ENCODE measurements around the gene CCDC6. TPM values are rescaled to one million over a fixed set of nuclear protein-coding genes. Genes with fewer than 3 reads are reported as not detected.
"Not testable (repeated sequence)": the region's sequence is repeated elsewhere in the genome, so short reads cannot be mapped to it uniquely, and the experiment has no call there.

CCDC6 gene
- total RNA-seq, 6 donors from 2014 or later: 42.5 to 118 (median 51.5) TPM

- not testable (repeated sequence) for H3K9me3 ChIP-seq; H3K27ac ChIP-seq; H3K4me1 ChIP-seq; H3K27me3 ChIP-seq; ATAC-seq (ENCODE audit: low FRiP score in 2 of 2); H3K4me3 ChIP-seq; DNase-seq
- WGBS, 2 donors: 91 to 93% methylated on average over 6 to 7 of the region's 7 CpGs
- H3K36me3 ChIP-seq: peaks cover 3 to 19% (median 13%) of the 10 kb centered on the region in 4 donors
Measured at GRCh38 chr10:59787032-59787431, 119.3 kb downstream of the CCDC6 start.

- not testable (repeated sequence) for DNase-seq; H3K27ac ChIP-seq; H3K36me3 ChIP-seq; ATAC-seq (ENCODE audit: low FRiP score in 2 of 2); H3K9me3 ChIP-seq; H3K27me3 ChIP-seq; H3K4me1 ChIP-seq; H3K4me3 ChIP-seq
- 93 to 100% methylated on average over 1 to 3 of the region's 3 CpGs for WGBS, 2 donors
Measured at GRCh38 chr10:59785476-59785875, 120.9 kb downstream of the CCDC6 start.

GRCh38 chr10:59781511-59781910 is 124.8 kb downstream of the CCDC6 start:
- 89 to 92% methylated on average over 8 of the region's 8 CpGs for WGBS, 2 donors
- Histone ChIP-seq H3K27ac (no peak overlapping the region), H3K27me3 (no peaks in the 10 kb centered on the region), H3K4me3 (no peak overlapping the region), H3K36me3 (no peaks in the 10 kb centered on the region), H3K9me3 (peaks cover 0 to 5% (median 0%) of the 10 kb centered on the region in 4 donors), H3K4me1 (no peaks in the 10 kb centered on the region)
- no peak for TF ChIP-seq POLR2AphosphoS5 (IDR thresholded peaks at IDR 0.05)
- ATAC-seq (ENCODE audit: low FRiP score in 2 of 2): no peak
- no peak for DNase-seq

GRCh38 chr10:59779756-59780533 is 126.4 kb downstream of the CCDC6 start:
- H3K9me3 ChIP-seq: peaks cover 0 to 5% (median 0%) of the 10 kb centered on the region in 4 donors
- H3K4me3 ChIP-seq: no peak overlapping the region
- no peaks in the 10 kb centered on the region for H3K36me3 ChIP-seq
- no peaks in the 10 kb centered on the region for H3K4me1 ChIP-seq
- no peak overlapping the region for H3K27ac ChIP-seq
- TF ChIP-seq POLR2AphosphoS5 (IDR thresholded peaks at IDR 0.05) (no peak), EP300 (IDR thresholded peaks at IDR 0.05) (no peak), POLR2A (IDR thresholded peaks at IDR 0.05) (no peak), CTCF (IDR thresholded peaks at IDR 0.05) (no peak)
- H3K27me3 ChIP-seq: no peaks in the 10 kb centered on the region
- WGBS, 2 donors: 79 to 80% methylated on average over 6 of the region's 6 CpGs
- ATAC-seq (ENCODE audit: low FRiP score in 2 of 2) (no peak), DNase-seq (no peak)

- no peaks in the 10 kb centered on the region for H3K4me1 ChIP-seq
- H3K36me3 ChIP-seq: no peaks in the 10 kb centered on the region
- H3K27ac ChIP-seq: no peak overlapping the region
- peaks cover 0 to 5% (median 0%) of the 10 kb centered on the region in 4 donors for H3K9me3 ChIP-seq
- H3K4me3 ChIP-seq: no peak overlapping the region
- DNase-seq (no peak), ATAC-seq (ENCODE audit: low FRiP score in 2 of 2) (no peak)
- no peak for TF ChIP-seq CTCF (IDR thresholded peaks at IDR 0.05)
- no peak for TF ChIP-seq POLR2A (IDR thresholded peaks at IDR 0.05)
- no peak for TF ChIP-seq POLR2AphosphoS5 (IDR thresholded peaks at IDR 0.05)
- no peak for TF ChIP-seq EP300 (IDR thresholded peaks at IDR 0.05)
- H3K27me3 ChIP-seq: no peaks in the 10 kb centered on the region
- 92 to 96% methylated on average over 6 of the region's 6 CpGs for WGBS, 2 donors
Measured at GRCh38 chr10:59774451-59774850, 131.9 kb downstream of the CCDC6 start.

GRCh38 chr10:59773088-59773487 is 133.3 kb downstream of the CCDC6 start:
- no peaks in the 10 kb centered on the region for H3K27me3 ChIP-seq
- H3K4me3 ChIP-seq: no peak overlapping the region
- H3K9me3 ChIP-seq: peaks cover 0 to 5% (median 0%) of the 10 kb centered on the region in 4 donors
- 90 to 96% methylated on average over 2 of the region's 2 CpGs for WGBS, 2 donors
- H3K4me1 ChIP-seq: no peaks in the 10 kb centered on the region
- DNase-seq (no peak), ATAC-seq (ENCODE audit: low FRiP score in 2 of 2) (no peak)
- TF ChIP-seq EP300 (IDR thresholded peaks at IDR 0.05) (no peak), POLR2AphosphoS5 (IDR thresholded peaks at IDR 0.05) (no peak), CTCF (IDR thresholded peaks at IDR 0.05) (no peak), POLR2A (IDR thresholded peaks at IDR 0.05) (no peak)
- no peaks in the 10 kb centered on the region for H3K36me3 ChIP-seq
- no peak overlapping the region for H3K27ac ChIP-seq
